NT2/D1 (cell line): ENCODE measurements around the gene URAD.

Source experiments
- DNase-seq: peaks from one replicate; pipeline ENCODE4 v3.0.0-alpha.2; 2011; ENCODE audit warnings: low read depth, low spot score
- H3K27me3 ChIP-seq: 2 replicates; pipeline ENCODE4 v1.6.0; 2011; ENCODE audit warnings: mild to moderate bottlenecking; ENCODE audit not compliant: insufficient read length, insufficient read depth
- H3K36me3 ChIP-seq: 2 replicates; pipeline ENCODE4 v1.6.1; 2011; ENCODE audit warnings: mild to moderate bottlenecking, low read length, mixed read lengths; ENCODE audit not compliant: insufficient read depth, insufficient read length
- H3K4me1 ChIP-seq: 2 replicates; pipeline ENCODE4 v1.5.1; 2011; ENCODE audit not compliant: insufficient read depth, insufficient read length
- H3K4me3 ChIP-seq: 2 replicates; pipeline ENCODE4 v1.5.1; 2011; ENCODE audit warnings: low read depth; ENCODE audit not compliant: insufficient read length
- H3K9ac ChIP-seq: 2 replicates; pipeline ENCODE4 v1.6.0; 2011; ENCODE audit warnings: low read depth; ENCODE audit not compliant: insufficient read length
- H3K9me3 ChIP-seq: 2 replicates; pipeline ENCODE4 v1.5.1; 2011; ENCODE audit warnings: mild to moderate bottlenecking, low read length; ENCODE audit not compliant: insufficient read depth
- SUZ12 ChIP-seq: IDR thresholded peaks from 2 replicates; pipeline ENCODE4 v1.6.1; 2011; ENCODE audit not compliant: insufficient read length, insufficient read depth; ENCODE audit errors: extremely low read depth
- YY1 ChIP-seq: IDR thresholded peaks from 2 replicates; pipeline ENCODE4 v1.6.1; 2011; ENCODE audit not compliant: insufficient read length, insufficient read depth
- ZNF274 ChIP-seq: IDR thresholded peaks from 2 replicates; pipeline ENCODE4 v1.6.1; 2011; ENCODE audit warnings: mild to moderate bottlenecking, low read depth, low read length

The URAD gene

GRCh38 chr13:27973291-27973690, 15.2 kb downstream of the URAD start:
- H3K9ac ChIP-seq = no peak overlapping the region
- peaks cover 100% of the 10 kb centered on the region for H3K27me3 ChIP-seq
- TF ChIP-seq ZNF274 = no peak
- TF ChIP-seq YY1 = no peak
- TF ChIP-seq SUZ12 = no peak
- H3K4me1 ChIP-seq = peaks cover 10% of the 10 kb centered on the region
- no peak for DNase-seq
- H3K4me3 ChIP-seq = no peak overlapping the region
- H3K36me3 ChIP-seq = no peaks in the 10 kb centered on the region
- no peaks in the 10 kb centered on the region for H3K9me3 ChIP-seq

GRCh38 chr13:27972478-27972820, 16.0 kb downstream of the URAD start:
- H3K9ac ChIP-seq = no peak overlapping the region
- peaks cover 9% of the 10 kb centered on the region for H3K4me1 ChIP-seq
- no peak overlapping the region for H3K4me3 ChIP-seq
- no peaks in the 10 kb centered on the region for H3K9me3 ChIP-seq
- no peaks in the 10 kb centered on the region for H3K36me3 ChIP-seq
- peaks cover 100% of the 10 kb centered on the region for H3K27me3 ChIP-seq
- DNase-seq = no peak
- TF ChIP-seq SUZ12 = no peak
- no peak for TF ChIP-seq YY1
- no peak for TF ChIP-seq ZNF274

- peaks cover 9% of the 10 kb centered on the region for H3K4me1 ChIP-seq
Observed at GRCh38 chr13:27971776-27972477, 16.6 kb downstream of the URAD start.

GRCh38 chr13:27971236-27971645, 17.3 kb downstream of the URAD start:
- TF ChIP-seq YY1 (no peak), SUZ12 (peak; percentile 22)
- Histone ChIP-seq H3K4me3 (no peak overlapping the region), H3K36me3 (no peaks in the 10 kb centered on the region), H3K4me1 (peaks cover 9% of the 10 kb centered on the region), H3K27me3 (peaks cover 100% of the 10 kb centered on the region), H3K9me3 (no peaks in the 10 kb centered on the region), H3K9ac (no peak overlapping the region)
- peak; percentile 66 for DNase-seq

More at GRCh38 chr13:27971776-27972477, 16.6 kb downstream of the URAD start:
- TF ChIP-seq SUZ12 = no peak
- no peak for TF ChIP-seq YY1
- TF ChIP-seq ZNF274 = no peak
- no peak for DNase-seq
- H3K9me3 ChIP-seq = no peaks in the 10 kb centered on the region
- no peak overlapping the region for H3K9ac ChIP-seq
- no peaks in the 10 kb centered on the region for H3K36me3 ChIP-seq
- H3K4me3 ChIP-seq = no peak overlapping the region
- H3K27me3 ChIP-seq = peaks cover 100% of the 10 kb centered on the region

- H3K27me3 ChIP-seq = peaks cover 97% of the 10 kb centered on the region
- DNase-seq = no peak
- peaks cover 11% of the 10 kb centered on the region for H3K4me1 ChIP-seq
- TF ChIP-seq YY1 (no peak), SUZ12 (peak; percentile 51)
- no peak overlapping the region for H3K4me3 ChIP-seq
- H3K36me3 ChIP-seq = no peaks in the 10 kb centered on the region
- H3K9me3 ChIP-seq = no peaks in the 10 kb centered on the region
- H3K9ac ChIP-seq = no peak overlapping the region
Observed at GRCh38 chr13:27970382-27971235, 17.9 kb downstream of the URAD start.

GRCh38 chr13:27969866-27970229, 18.6 kb downstream of the URAD start:
- no peak overlapping the region for H3K4me3 ChIP-seq
- no peak for DNase-seq
- no peaks in the 10 kb centered on the region for H3K9me3 ChIP-seq
- H3K9ac ChIP-seq = no peak overlapping the region
- H3K27me3 ChIP-seq = peaks cover 97% of the 10 kb centered on the region
- TF ChIP-seq ZNF274 (no peak), YY1 (no peak), SUZ12 (no peak)
- H3K4me1 ChIP-seq = peaks cover 11% of the 10 kb centered on the region
- no peaks in the 10 kb centered on the region for H3K36me3 ChIP-seq
